Measurements from ENCODE around the gene PEAK1.

DNA sequence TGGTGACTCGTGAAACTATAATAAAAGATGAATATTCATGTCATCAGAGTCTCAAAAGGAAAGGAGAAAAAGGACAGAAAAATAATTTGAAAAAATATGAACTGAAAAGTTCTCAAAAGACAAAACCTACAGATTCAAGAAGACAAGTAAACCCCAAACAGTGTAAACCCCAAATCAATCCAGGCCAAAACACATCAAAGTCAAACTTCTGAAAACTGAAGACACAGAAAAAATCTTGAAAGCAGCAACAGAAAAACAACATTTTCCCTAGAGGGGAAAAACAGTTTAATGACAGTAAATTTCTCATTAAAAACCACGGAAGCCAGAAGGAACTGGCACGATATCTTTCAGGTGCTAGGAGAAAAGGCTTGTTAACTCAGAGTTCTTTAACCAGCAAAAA, 143.8 kb downstream of the PEAK1 start:
- TF ChIP-seq, protein P1, sequence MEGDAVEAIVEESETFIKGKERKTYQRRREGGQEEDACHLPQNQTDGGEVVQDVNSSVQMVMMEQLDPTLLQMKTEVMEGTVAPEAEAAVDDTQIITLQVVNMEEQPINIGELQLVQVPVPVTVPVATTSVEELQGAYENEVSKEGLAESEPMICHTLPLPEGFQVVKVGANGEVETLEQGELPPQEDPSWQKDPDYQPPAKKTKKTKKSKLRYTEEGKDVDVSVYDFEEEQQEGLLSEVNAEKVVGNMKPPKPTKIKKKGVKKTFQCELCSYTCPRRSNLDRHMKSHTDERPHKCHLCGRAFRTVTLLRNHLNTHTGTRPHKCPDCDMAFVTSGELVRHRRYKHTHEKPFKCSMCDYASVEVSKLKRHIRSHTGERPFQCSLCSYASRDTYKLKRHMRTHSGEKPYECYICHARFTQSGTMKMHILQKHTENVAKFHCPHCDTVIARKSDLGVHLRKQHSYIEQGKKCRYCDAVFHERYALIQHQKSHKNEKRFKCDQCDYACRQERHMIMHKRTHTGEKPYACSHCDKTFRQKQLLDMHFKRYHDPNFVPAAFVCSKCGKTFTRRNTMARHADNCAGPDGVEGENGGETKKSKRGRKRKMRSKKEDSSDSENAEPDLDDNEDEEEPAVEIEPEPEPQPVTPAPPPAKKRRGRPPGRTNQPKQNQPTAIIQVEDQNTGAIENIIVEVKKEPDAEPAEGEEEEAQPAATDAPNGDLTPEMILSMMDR (IDR thresholded peaks at IDR 0.05) = no peak
- TF ChIP-seq GATA3 (IDR thresholded peaks at IDR 0.05; ENCODE audit: borderline replicate concordance) (no peak), NR3C1 (IDR thresholded peaks at IDR 0.05) (no peak), BHLHE40 (IDR thresholded peaks at IDR 0.05; ENCODE audit: low read depth, low read length) (no peak), HDAC2 (IDR thresholded peaks at IDR 0.05) (no peak), MAFK (IDR thresholded peaks at IDR 0.05; ENCODE audit: partially characterized antibody) (no peak), ZNF302 (CRISPR knock-in tag; IDR thresholded peaks at IDR 0.05) (no peak)

Data from A549 (cell line).